ENCODE data around the gene ORMDL2. TPM values are rescaled to one million over a fixed set of nuclear protein-coding genes. Genes with fewer than 3 reads are reported as not detected.
A peak's percentile ranks its signal among the peaks of the same experiment; 100 is the strongest.

The ORMDL2 gene
- total RNA-seq, 4 donors from 2014 or later = 8.3 to 15.7 (median 11.8) TPM

GRCh38 chr12:55838361-55838760, 20.5 kb downstream of the ORMDL2 start:
- Histone ChIP-seq H3K36me3 (peaks cover 0 to 19% (median 11%) of the 10 kb centered on the region in 4 donors), H3K27ac (replicated peaks in 1 of 4) (no peak overlapping the region), H3K4me1 (peaks cover 0 to under 1% (median under 1%) of the 10 kb centered on the region in 4 donors), H3K4me3 (no peak overlapping the region), H3K9me3 (no peaks in the 10 kb centered on the region), H3K27me3 (peaks cover 0 to 26% (median 0%) of the 10 kb centered on the region in 4 donors)
- intact Hi-C loops (cut with DNase I) = no loop called here
- no peak for DNase-seq (ENCODE audit: extremely low spot score)
- TF ChIP-seq EP300 (IDR thresholded peaks at IDR 0.05) = no peak
- TF ChIP-seq POLR2A (IDR thresholded peaks at IDR 0.05; ENCODE audit: low read depth) = no peak
- TF ChIP-seq POLR2AphosphoS5 (IDR thresholded peaks at IDR 0.05) = no peak
- TF ChIP-seq CTCF (IDR thresholded peaks at IDR 0.05) = no peak
- WGBS = 100% methylated on average over 3 of the region's 3 CpGs

- Histone ChIP-seq H3K36me3 (peaks cover 0 to 15% (median 10%) of the 10 kb centered on the region in 4 donors), H3K27me3 (peaks cover 0 to 26% (median 0%) of the 10 kb centered on the region in 4 donors), H3K4me1 (no peaks in the 10 kb centered on the region), H3K9me3 (no peaks in the 10 kb centered on the region), H3K27ac (replicated peaks in 1 of 4) (no peak overlapping the region), H3K4me3 (no peak overlapping the region)
- TF ChIP-seq POLR2A (IDR thresholded peaks at IDR 0.05; ENCODE audit: low read depth) = no peak
- TF ChIP-seq POLR2AphosphoS5 (IDR thresholded peaks at IDR 0.05) = no peak
- no peak for TF ChIP-seq EP300 (IDR thresholded peaks at IDR 0.05)
- TF ChIP-seq CTCF (IDR thresholded peaks at IDR 0.05) = no peak
- no peak for DNase-seq (ENCODE audit: extremely low spot score)
- intact Hi-C loops (cut with DNase I) = no loop called here
- 83% methylated on average over 9 of the region's 11 CpGs for WGBS
Measured at GRCh38 chr12:55839345-55840140, 21.7 kb downstream of the ORMDL2 start.

GRCh38 chr12:55840581-55841351, 22.9 kb downstream of the ORMDL2 start:
- no peak overlapping the region for H3K4me3 ChIP-seq
- H3K9me3 ChIP-seq = no peaks in the 10 kb centered on the region
- peaks cover 0 to 9% (median under 1%) of the 10 kb centered on the region in 4 donors for H3K36me3 ChIP-seq
- 93% methylated on average over 11 of the region's 11 CpGs for WGBS
- H3K27me3 ChIP-seq = peaks cover 0 to 29% (median 0%) of the 10 kb centered on the region in 4 donors
- no peak overlapping the region for H3K27ac ChIP-seq (replicated peaks in 1 of 4)
- DNase-seq (ENCODE audit: extremely low spot score) = no peak
- H3K4me1 ChIP-seq = peaks cover 0 to 7% (median under 1%) of the 10 kb centered on the region in 4 donors
- intact Hi-C loops (cut with DNase I) = no loop called here
- TF ChIP-seq CTCF (IDR thresholded peaks at IDR 0.05) (no peak), POLR2AphosphoS5 (IDR thresholded peaks at IDR 0.05) (no peak), POLR2A (IDR thresholded peaks at IDR 0.05; ENCODE audit: low read depth) (no peak), EP300 (IDR thresholded peaks at IDR 0.05) (no peak)

- Histone ChIP-seq H3K27me3 (peaks cover 0 to 36% (median 0%) of the 10 kb centered on the region in 4 donors), H3K27ac (replicated peaks in 1 of 4) (peak within 1 kb of the TSS; percentile 54 to 68 (median 60)), H3K4me1 (peaks cover 12 to 27% (median 16%) of the 10 kb centered on the region in 4 donors), H3K36me3 (no peaks in the 10 kb centered on the region), H3K4me3 (peak within 1 kb of the TSS; percentile 46 to 58 (median 48)), H3K9me3 (no peaks in the 10 kb centered on the region)
- intact Hi-C loops (cut with DNase I) = no loop called here
- 71% methylated on average over 6 of the region's 10 CpGs for WGBS
- no peak for DNase-seq (ENCODE audit: extremely low spot score)
- TF ChIP-seq POLR2AphosphoS5 (IDR thresholded peaks at IDR 0.05) = peak; percentile 9 to 52
- TF ChIP-seq EP300 (IDR thresholded peaks at IDR 0.05) = no peak
Measured at GRCh38 chr12:55842681-55843429, 25.0 kb downstream of the ORMDL2 start, which contains the start of gene MMP19. Gene MMP19, minus strand, starts transcription at chr12:55842936. Its CDS starts 106 bp downstream, at chr12:55842830.

Data from esophagus muscularis mucosa (tissue), 4 donors.